GM18868 (cell line): ENCODE data around the gene CCDC170.
"Not testable (repeated sequence)": the region's sequence is repeated elsewhere in the genome, so short reads cannot be mapped to it uniquely, and the experiment has no call there.

Experiments
- ATAC-seq: cut with Tn5 transposase; IDR thresholded peaks from one replicate; pipeline ENCODE4 v1.9.1; 2021; ENCODE audit warnings: mild to moderate bottlenecking, moderate library complexity; ENCODE audit not compliant: unreplicated experiment

Gene CCDC170

GRCh38 chr6:151493804-151494234, at the start of gene CCDC170:
TSS of gene CCDC170 (plus strand) at chr6:151494017. CDS start at chr6:151494129, 112 bp downstream.
- peak; percentile 39 for ATAC-seq

GRCh38 chr6:151445482-151445881, 48.3 kb upstream of the CCDC170 start:
- no peak for ATAC-seq

- no peak for ATAC-seq
Measured at GRCh38 chr6:151447237-151447636, 46.6 kb upstream of the CCDC170 start.

GRCh38 chr6:151448623-151449022, 45.2 kb upstream of the CCDC170 start:
- no peak for ATAC-seq

GRCh38 chr6:151450928-151451327, 42.9 kb upstream of the CCDC170 start:
- ATAC-seq = not testable (repeated sequence)

GRCh38 chr6:151451417-151451949, 42.3 kb upstream of the CCDC170 start:
- ATAC-seq = no peak

GRCh38 chr6:151451950-151452749, 41.7 kb upstream of the CCDC170 start, which contains the start of gene RMND1:
TSS of gene RMND1 (minus strand) at chr6:151452126. CDS start at chr6:151445811, 6,315 bp downstream.
- peak; percentile 96 for ATAC-seq

- no peak for ATAC-seq
Measured at GRCh38 chr6:151452750-151453427, 40.9 kb upstream of the CCDC170 start.

- not testable (repeated sequence) for ATAC-seq
Measured at GRCh38 chr6:151455751-151456398, 37.9 kb upstream of the CCDC170 start.

GRCh38 chr6:151461673-151462072, 32.1 kb upstream of the CCDC170 start:
- no peak for ATAC-seq

GRCh38 chr6:151464702-151465101, 29.1 kb upstream of the CCDC170 start:
- no peak for ATAC-seq

GRCh38 chr6:151475653-151476523, 17.9 kb upstream of the CCDC170 start:
- peak; percentile 51 for ATAC-seq

- ATAC-seq = no peak
Measured at GRCh38 chr6:151477726-151478125, 16.1 kb upstream of the CCDC170 start.

- ATAC-seq = no peak
Measured at GRCh38 chr6:151478670-151479069, 15.1 kb upstream of the CCDC170 start.

GRCh38 chr6:151481786-151482185, 12.0 kb upstream of the CCDC170 start:
- ATAC-seq = no peak

- ATAC-seq = peak; percentile 72
Measured at GRCh38 chr6:151482290-151482689, 11.5 kb upstream of the CCDC170 start.

- ATAC-seq = no peak
Measured at GRCh38 chr6:151483994-151484393, 9.8 kb upstream of the CCDC170 start.

GRCh38 chr6:151488226-151488625, 5.6 kb upstream of the CCDC170 start:
- ATAC-seq = no peak

- no peak for ATAC-seq
Measured at GRCh38 chr6:151490996-151491395, 2.8 kb upstream of the CCDC170 start.

GRCh38 chr6:151493161-151493803, 535 bp upstream of the CCDC170 start:
- ATAC-seq = peak; percentile 9
